ENCODE results near the gene PRKCH.

PRKCH gene

DNA sequence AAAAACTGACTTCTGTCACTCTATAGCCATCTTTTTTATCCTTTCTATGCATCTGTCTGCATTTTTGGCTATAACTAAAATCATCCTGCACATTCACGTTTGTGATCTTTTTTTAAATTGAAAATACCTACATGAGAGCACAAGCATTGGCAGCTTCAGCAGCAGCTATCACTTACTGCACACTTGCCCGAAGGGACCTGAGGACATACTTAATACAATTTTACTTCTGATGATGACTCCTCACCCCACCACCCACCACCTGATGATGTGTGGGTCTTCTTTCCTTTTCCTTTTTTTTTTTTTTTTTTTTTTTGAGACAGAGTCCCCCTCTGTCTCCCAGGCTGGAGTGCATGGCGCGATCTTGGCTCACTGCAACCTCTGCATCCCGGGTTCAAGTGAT lies 160.3 kb downstream of the PRKCH start:
- no peak for DNase-seq (ENCODE audit: low read depth)
- no peak overlapping the region for H3K4me3 ChIP-seq (ENCODE audit: low read depth, low read length)
- TF ChIP-seq MYC (IDR thresholded peaks at IDR 0.05; ENCODE audit: low read depth, low read length) (no peak), POLR2A (IDR thresholded peaks at IDR 0.05; ENCODE audit: extremely low read depth, insufficient read length) (no peak)
- TF ChIP-seq, protein P1, sequence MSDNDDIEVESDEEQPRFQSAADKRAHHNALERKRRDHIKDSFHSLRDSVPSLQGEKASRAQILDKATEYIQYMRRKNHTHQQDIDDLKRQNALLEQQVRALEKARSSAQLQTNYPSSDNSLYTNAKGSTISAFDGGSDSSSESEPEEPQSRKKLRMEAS (IDR thresholded peaks at IDR 0.05; ENCODE audit: low read depth, low read length), result no peak
- TF ChIP-seq, protein P2, sequence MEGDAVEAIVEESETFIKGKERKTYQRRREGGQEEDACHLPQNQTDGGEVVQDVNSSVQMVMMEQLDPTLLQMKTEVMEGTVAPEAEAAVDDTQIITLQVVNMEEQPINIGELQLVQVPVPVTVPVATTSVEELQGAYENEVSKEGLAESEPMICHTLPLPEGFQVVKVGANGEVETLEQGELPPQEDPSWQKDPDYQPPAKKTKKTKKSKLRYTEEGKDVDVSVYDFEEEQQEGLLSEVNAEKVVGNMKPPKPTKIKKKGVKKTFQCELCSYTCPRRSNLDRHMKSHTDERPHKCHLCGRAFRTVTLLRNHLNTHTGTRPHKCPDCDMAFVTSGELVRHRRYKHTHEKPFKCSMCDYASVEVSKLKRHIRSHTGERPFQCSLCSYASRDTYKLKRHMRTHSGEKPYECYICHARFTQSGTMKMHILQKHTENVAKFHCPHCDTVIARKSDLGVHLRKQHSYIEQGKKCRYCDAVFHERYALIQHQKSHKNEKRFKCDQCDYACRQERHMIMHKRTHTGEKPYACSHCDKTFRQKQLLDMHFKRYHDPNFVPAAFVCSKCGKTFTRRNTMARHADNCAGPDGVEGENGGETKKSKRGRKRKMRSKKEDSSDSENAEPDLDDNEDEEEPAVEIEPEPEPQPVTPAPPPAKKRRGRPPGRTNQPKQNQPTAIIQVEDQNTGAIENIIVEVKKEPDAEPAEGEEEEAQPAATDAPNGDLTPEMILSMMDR (IDR thresholded peaks at IDR 0.05; ENCODE audit: low read depth, low read length), result no peak

DNA sequence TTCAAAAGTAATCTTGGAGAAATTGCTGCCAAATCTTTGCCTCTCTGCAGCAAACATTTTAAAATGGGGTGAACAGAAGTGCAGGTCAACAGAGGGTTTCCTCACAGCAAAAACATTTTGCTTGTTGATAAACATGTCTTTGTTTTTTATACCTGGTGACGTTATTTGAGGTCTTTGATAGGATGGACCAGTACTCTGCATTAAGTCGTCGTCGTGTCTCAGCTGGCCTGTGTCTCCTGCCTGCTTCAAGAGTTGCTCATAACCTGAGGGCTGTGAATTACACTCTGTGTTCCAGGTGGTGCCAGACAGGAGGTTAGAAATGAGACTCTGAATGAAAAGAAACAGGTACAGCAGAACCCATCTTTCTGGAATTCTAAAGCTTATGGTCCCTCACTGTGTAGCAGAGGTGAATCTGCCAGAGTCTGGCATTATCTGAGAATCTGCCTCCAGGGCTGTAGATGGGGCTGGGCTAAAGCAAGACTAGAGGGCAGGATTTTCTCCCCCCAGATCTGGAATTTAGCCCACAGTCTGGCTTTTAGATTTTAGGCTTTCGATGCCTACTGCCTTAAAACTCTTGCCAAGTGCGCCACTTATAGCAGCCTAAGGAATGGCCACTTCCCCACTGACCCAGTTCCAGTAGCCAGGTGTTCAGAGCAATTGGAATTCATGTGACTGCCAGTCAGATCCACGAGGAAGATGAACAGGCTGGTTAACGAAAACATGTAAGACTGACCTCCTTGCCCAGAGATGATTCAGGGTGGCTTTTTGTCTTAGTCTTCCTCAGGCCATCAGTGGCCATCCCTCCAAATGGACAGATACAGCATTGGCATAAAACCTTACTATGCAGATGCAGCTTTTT lies 161.2 kb downstream of the PRKCH start:
- TF ChIP-seq, protein P1 (IDR thresholded peaks at IDR 0.05; ENCODE audit: low read depth, low read length), result no peak
- TF ChIP-seq, protein P2 (IDR thresholded peaks at IDR 0.05; ENCODE audit: low read depth, low read length), result no peak
- TF ChIP-seq POLR2A (IDR thresholded peaks at IDR 0.05; ENCODE audit: extremely low read depth, insufficient read length) (no peak), MYC (IDR thresholded peaks at IDR 0.05; ENCODE audit: low read depth, low read length) (no peak)
- DNase-seq (ENCODE audit: low read depth), result no peak
- H3K4me3 ChIP-seq (ENCODE audit: low read depth, low read length), result no peak overlapping the region

DNA sequence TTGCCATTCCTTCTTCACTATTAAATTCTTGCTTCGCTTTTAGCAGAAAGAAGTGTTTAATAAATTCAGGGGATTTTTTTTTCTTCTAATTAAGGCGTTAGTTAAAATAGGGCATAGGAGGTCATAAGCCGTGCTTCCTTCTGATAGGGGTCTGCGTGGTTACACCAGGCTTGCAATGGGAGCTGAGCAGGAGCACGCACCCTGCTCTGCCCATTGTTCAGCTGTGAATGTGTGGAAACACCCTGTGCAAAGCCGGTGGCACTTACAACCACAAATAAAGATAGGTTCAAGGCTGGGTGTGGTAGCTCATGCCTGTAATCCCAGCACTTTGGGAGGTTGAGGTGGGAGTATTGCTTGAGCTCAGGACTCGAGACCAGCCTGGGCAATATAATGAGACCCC lies 162.1 kb downstream of the PRKCH start:
- no peak for DNase-seq (ENCODE audit: low read depth)
- TF ChIP-seq, protein P1 (IDR thresholded peaks at IDR 0.05; ENCODE audit: low read depth, low read length), result no peak
- TF ChIP-seq, protein P2 (IDR thresholded peaks at IDR 0.05; ENCODE audit: low read depth, low read length), result no peak
- TF ChIP-seq POLR2A (IDR thresholded peaks at IDR 0.05; ENCODE audit: extremely low read depth, insufficient read length) (no peak), MYC (IDR thresholded peaks at IDR 0.05; ENCODE audit: low read depth, low read length) (no peak)
- no peak overlapping the region for H3K4me3 ChIP-seq (ENCODE audit: low read depth, low read length)

DNA sequence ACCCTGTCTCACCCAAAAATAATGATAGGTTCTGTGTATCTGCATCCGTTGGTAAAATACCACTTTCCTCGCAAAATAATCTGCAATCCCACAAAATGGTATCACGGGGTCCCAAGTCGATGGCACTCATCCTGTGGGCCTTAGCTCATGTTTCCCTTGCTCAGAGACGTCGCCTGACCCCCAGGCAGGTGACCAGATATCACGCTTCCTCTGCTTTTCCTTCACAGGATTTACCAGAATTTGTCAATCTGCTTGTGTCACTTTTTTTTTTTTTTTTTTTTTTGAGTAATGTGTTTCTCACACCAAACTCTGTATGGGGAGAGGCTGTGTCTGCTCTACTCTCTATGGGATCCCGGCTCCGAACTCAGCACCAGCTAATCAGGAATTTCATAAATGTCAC lies 162.7 kb downstream of the PRKCH start:
- no peak overlapping the region for H3K4me3 ChIP-seq (ENCODE audit: low read depth, low read length)
- TF ChIP-seq, protein P2 (IDR thresholded peaks at IDR 0.05; ENCODE audit: low read depth, low read length), result no peak
- TF ChIP-seq POLR2A (IDR thresholded peaks at IDR 0.05; ENCODE audit: extremely low read depth, insufficient read length) (no peak), MYC (IDR thresholded peaks at IDR 0.05; ENCODE audit: low read depth, low read length) (no peak)
- TF ChIP-seq, protein P1 (IDR thresholded peaks at IDR 0.05; ENCODE audit: low read depth, low read length), result no peak
- no peak for DNase-seq (ENCODE audit: low read depth)

DNA sequence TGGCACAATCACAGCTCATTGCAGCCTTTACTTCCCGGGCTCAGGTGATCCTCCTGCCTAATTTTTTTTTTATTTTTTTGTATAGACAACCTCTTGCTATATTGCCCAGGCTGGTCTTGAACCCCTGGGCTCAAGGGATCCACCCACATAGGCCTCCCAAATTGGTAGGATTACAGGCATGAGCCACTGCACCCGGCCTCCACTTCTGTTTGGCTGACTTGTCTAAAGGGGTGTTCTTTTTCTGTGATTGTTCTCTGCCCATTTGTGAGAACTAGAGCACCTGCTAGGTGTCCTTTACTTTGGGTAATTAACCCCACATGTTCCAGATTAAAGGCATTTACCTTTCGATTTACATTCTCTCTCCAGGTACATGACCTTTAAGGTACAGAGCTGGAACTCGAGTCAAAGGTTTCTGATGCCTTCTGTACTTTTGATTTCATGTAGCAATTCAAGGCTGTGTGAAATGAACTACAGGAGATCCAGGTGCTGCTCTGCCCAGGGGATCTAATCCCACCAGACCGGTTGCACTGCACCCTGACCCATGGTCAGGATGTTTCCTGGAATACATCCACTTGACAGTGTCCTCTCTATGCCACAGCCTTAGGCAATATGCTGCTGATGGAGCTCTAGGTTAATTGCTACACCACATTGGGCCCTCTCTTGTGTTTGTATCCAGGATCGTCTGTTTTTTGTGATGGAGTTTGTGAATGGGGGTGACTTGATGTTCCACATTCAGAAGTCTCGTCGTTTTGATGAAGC lies 163.6 kb downstream of the PRKCH start:
- TF ChIP-seq MYC (IDR thresholded peaks at IDR 0.05; ENCODE audit: low read depth, low read length) (no peak), POLR2A (IDR thresholded peaks at IDR 0.05; ENCODE audit: extremely low read depth, insufficient read length) (no peak)
- TF ChIP-seq, protein P2 (IDR thresholded peaks at IDR 0.05; ENCODE audit: low read depth, low read length), result no peak
- TF ChIP-seq, protein P1 (IDR thresholded peaks at IDR 0.05; ENCODE audit: low read depth, low read length), result no peak
- H3K4me3 ChIP-seq (ENCODE audit: low read depth, low read length), result no peak overlapping the region
- DNase-seq (ENCODE audit: low read depth), result no peak

Measured in NB4 (cell line).